Lower leg skin (tissue), 4 donors: ENCODE results near the gene PLPP4. TPM values are rescaled to one million over a fixed set of nuclear protein-coding genes. Genes with fewer than 3 reads are reported as not detected.

Experiments
- DNase-seq, 2 donors: peaks; one replicate each; pipeline ENCODE4 v3.0.0-alpha.2; 2019; ENCODE audit warnings: low spot score in 2 of 2
- H3K4me3 ChIP-seq: fragments of 200-600 bp; sonication (generic); 2 replicates; pipeline ENCODE4 v1.5.1; 2017; ENCODE audit warnings: mild to moderate bottlenecking, low read depth; ENCODE audit not compliant: poor library complexity, severe bottlenecking
- CTCF ChIP-seq, 3 donors: fragments of 450-650 bp; IDR thresholded peaks; one replicate each; pipeline ENCODE4 v1.5.1; 2016; ENCODE audit warnings: antibody characterized with exemption in 3 of 3, mild to moderate bottlenecking in 3 of 3, moderate library complexity in 2 of 3
- POLR2A ChIP-seq, 2 donors: fragments of 450-650 bp; IDR thresholded peaks; one replicate each; pipeline ENCODE4 v1.6.1; 2016 to 2017; ENCODE audit warnings: antibody characterized with exemption in 2 of 2, mild to moderate bottlenecking in 1 of 2, moderate library complexity in 1 of 2
- WGBS, 2 donors: methylation state at CpG; one replicate each; pipeline ENCODE4 v1.1.5; 2018; 5-methylcytosine and 5-hydroxymethylcytosine counted together
- intact Hi-C: fragments of 100-400 bp; cut with DNase I; formaldehyde crosslinking; loops from one replicate; pipeline ENCODE4 v1.15.0; 2023; ENCODE audit warnings: low total_unique reads
- total RNA-seq, 4 donors: library from RNA; depleted of rRNA; stranded (reverse); fragments of >200 nt; gene quantifications; one replicate each; pipeline ENCODE4 v1.1.0, GENCODE V29; 2016

The PLPP4 gene
- total RNA-seq, 4 donors from 2014 or later: 0.29 to 0.42 TPM; not detected in 2

GRCh38 chr10:120507175-120507574, 50.1 kb downstream of the PLPP4 start:
- no peak overlapping the region for H3K4me3 ChIP-seq
- no peak for TF ChIP-seq POLR2A (IDR thresholded peaks at IDR 0.05)
- TF ChIP-seq CTCF (IDR thresholded peaks at IDR 0.05): no peak
- no peak for DNase-seq
- 85 to 91% methylated on average over 1 of the region's 1 CpG for WGBS, 2 donors
- intact Hi-C loops: no loop called here

GRCh38 chr10:120507651-120508050, 50.6 kb downstream of the PLPP4 start:
- intact Hi-C loops: no loop called here
- no peak overlapping the region for H3K4me3 ChIP-seq
- WGBS, 2 donors: 89 to 97% methylated on average over 2 of the region's 2 CpGs
- TF ChIP-seq CTCF (IDR thresholded peaks at IDR 0.05): no peak
- no peak for TF ChIP-seq POLR2A (IDR thresholded peaks at IDR 0.05)
- no peak for DNase-seq

- TF ChIP-seq CTCF (IDR thresholded peaks at IDR 0.05) (no peak), POLR2A (IDR thresholded peaks at IDR 0.05) (no peak)
- intact Hi-C loops: no loop called here
- WGBS, 2 donors: 27 to 53% methylated on average over 7 of the region's 7 CpGs
- H3K4me3 ChIP-seq: no peak overlapping the region
- no peak for DNase-seq
Measured at GRCh38 chr10:120508393-120508792, 51.4 kb downstream of the PLPP4 start.

- no peak overlapping the region for H3K4me3 ChIP-seq
- TF ChIP-seq CTCF (IDR thresholded peaks at IDR 0.05) (no peak), POLR2A (IDR thresholded peaks at IDR 0.05) (no peak)
- no peak for DNase-seq
- 34 to 39% methylated on average over 1 of the region's 1 CpG for WGBS, 2 donors
- intact Hi-C loops: no loop called here
Measured at GRCh38 chr10:120508966-120509365, 51.9 kb downstream of the PLPP4 start.

- 78 to 79% methylated on average over 3 of the region's 3 CpGs for WGBS, 2 donors
- TF ChIP-seq POLR2A (IDR thresholded peaks at IDR 0.05) (no peak), CTCF (IDR thresholded peaks at IDR 0.05) (no peak)
- H3K4me3 ChIP-seq: no peak overlapping the region
- intact Hi-C loops: no loop called here
- no peak for DNase-seq
Measured at GRCh38 chr10:120511165-120511564, 54.1 kb downstream of the PLPP4 start.

GRCh38 chr10:120513307-120513796, 56.3 kb downstream of the PLPP4 start:
- intact Hi-C loops: no loop called here
- DNase-seq: no peak
- H3K4me3 ChIP-seq: no peak overlapping the region
- TF ChIP-seq POLR2A (IDR thresholded peaks at IDR 0.05) (no peak), CTCF (IDR thresholded peaks at IDR 0.05) (no peak)
- WGBS, 2 donors: 68 to 72% methylated on average over 3 of the region's 3 CpGs
